Breast epithelium (tissue), 3 donors: Measurements from ENCODE around the gene LDLRAD3.

Experiments used
- CTCF ChIP-seq, 3 donors: fragments of 450-650 bp; IDR thresholded peaks; one replicate each; pipeline ENCODE4 v1.5.1; 2016 to 2017; ENCODE audit warnings: antibody characterized with exemption in 3 of 3, mild to moderate bottlenecking in 3 of 3, moderate library complexity in 3 of 3
- POLR2A ChIP-seq: fragments of 450-650 bp; IDR thresholded peaks from one replicate; pipeline ENCODE4 v1.6.1; 2016; ENCODE audit warnings: antibody characterized with exemption, mild to moderate bottlenecking, moderate library complexity
- POLR2AphosphoS5 ChIP-seq, 3 donors: sonication (generic); formaldehyde crosslinking; IDR thresholded peaks; one replicate each; pipeline ENCODE4 v1.6.1; 2017; ENCODE audit warnings: antibody characterized with exemption in 3 of 3

GRCh38 chr11:36014898-36015665 is 71.2 kb downstream of the LDLRAD3 start:
- TF ChIP-seq CTCF (IDR thresholded peaks at IDR 0.05) (no peak), POLR2A (no peak), POLR2AphosphoS5 (IDR thresholded peaks at IDR 0.05) (no peak)
